IMR-90 (cell line): ENCODE results near the gene SLC25A21.

ENCODE experiments used
- CTCF ChIP-seq: conservative IDR thresholded peaks from 2 replicates; pipeline ENCODE4 v1.5.1; 2012; ENCODE audit warnings: mild to moderate bottlenecking, low read depth, low read length, improper control_type of control experiment
- POLR2A ChIP-seq: IDR thresholded peaks from 2 replicates; pipeline ENCODE4 v1.6.1; 2012; ENCODE audit warnings: mild to moderate bottlenecking, low read depth, low read length
- RAD21 ChIP-seq: IDR thresholded peaks from 2 replicates; pipeline ENCODE4 v1.6.1; 2012; ENCODE audit warnings: low read length, improper control_type of control experiment
- SMC3 ChIP-seq: fragments of 150-350 bp; IDR thresholded peaks from 2 replicates; pipeline ENCODE4 v1.6.1; 2016; ENCODE audit warnings: low read depth, mild to moderate bottlenecking, antibody characterized with exemption, low read length, moderate library complexity
- USF2 ChIP-seq: fragments of 150-350 bp; IDR thresholded peaks from 2 replicates; pipeline ENCODE4 v1.6.1; 2017; ENCODE audit warnings: mild to moderate bottlenecking, antibody characterized with exemption, low read length, low read depth

GRCh38 chr14:37142835-37143401, 29.5 kb downstream of the SLC25A21 start:
- TF ChIP-seq POLR2A (no peak), CTCF (no peak), USF2 (no peak), RAD21 (no peak), SMC3 (no peak)
